Common myeloid progenitor, CD34-positive (primary cell): Measurements from ENCODE around the gene PRDM9.
"Not testable (repeated sequence)": the region's sequence is repeated elsewhere in the genome, so short reads cannot be mapped to it uniquely, and the experiment has no call there.

ENCODE experiments used
- CTCF ChIA-PET: fragments of 350-600 bp; sonication (Branson Sonifier 250); formaldehyde crosslinking; loops from one replicate; lab custom pipeline; 2021; ENCODE audit warnings: antibody characterized with exemption; lab: Charles Lee
- POLR2A ChIA-PET: fragments of 350-600 bp; sonication (Branson Sonifier 250); formaldehyde crosslinking; loops from one replicate; lab custom pipeline; 2021; ENCODE audit warnings: antibody characterized with exemption; lab: Charles Lee
- DNase-seq, 3 donors: peaks; one replicate each; pipeline versions ENCODE4 v3.0.0 to v3.0.0-alpha.2; 2013
- H3K27ac ChIP-seq, 2 experiments: 1 replicate in 1 of 2; 2 replicates in 1 of 2; pipeline ENCODE4 v1.7.0; 2013; ENCODE audit warnings: inconsistent platforms in 2 of 2, low read length in 2 of 2, mild to moderate bottlenecking in 2 of 2, low read depth in 1 of 2, moderate library complexity in 1 of 2; ENCODE audit not compliant: severe bottlenecking in 2 of 2, insufficient read depth in 1 of 2, poor library complexity in 1 of 2
- H3K27me3 ChIP-seq, 5 experiments: replicated peaks in 2 of 5; 1 replicate in 3 of 5; 2 replicates in 2 of 5; pipeline versions ENCODE4 v1.6.1 to v1.7.0; 2013; ENCODE audit warnings: low read length in 4 of 5, mild to moderate bottlenecking in 2 of 5, moderate library complexity in 2 of 5, inconsistent platforms in 1 of 5; ENCODE audit not compliant: insufficient read depth in 5 of 5, control insufficient read depth in 4 of 5
- H3K36me3 ChIP-seq, 4 experiments: 1 replicate in 2 of 4; 2 replicates in 2 of 4; pipeline versions ENCODE4 v1.6.1 to v1.7.0; 2013; ENCODE audit warnings: low read length in 3 of 4, control low read depth in 1 of 4, mild to moderate bottlenecking in 1 of 4; ENCODE audit not compliant: control insufficient read depth in 4 of 4, insufficient read depth in 4 of 4
- H3K4me1 ChIP-seq, 4 experiments: 1 replicate in 3 of 4; 2 replicates in 1 of 4; pipeline versions ENCODE4 v1.6.1 to v1.7.1; 2013; ENCODE audit warnings: low read length in 3 of 4, mild to moderate bottlenecking in 3 of 4, control low read depth in 1 of 4, inconsistent platforms in 1 of 4, moderate library complexity in 1 of 4; ENCODE audit not compliant: control insufficient read depth in 4 of 4, insufficient read depth in 4 of 4; ENCODE audit errors: control extremely low read depth in 1 of 4
- H3K4me3 ChIP-seq, 7 experiments: 1 replicate in 4 of 7; 2 replicates in 3 of 7; pipeline versions ENCODE4 v1.5.1 to v1.7.0; 2013; ENCODE audit warnings: mild to moderate bottlenecking in 7 of 7, low read length in 6 of 7, moderate library complexity in 6 of 7, inconsistent platforms in 2 of 7, low read depth in 2 of 7, control low read depth in 1 of 7; ENCODE audit not compliant: insufficient read depth in 4 of 7, control insufficient read depth in 1 of 7; ENCODE audit errors: extremely low read depth in 1 of 7
- H3K9me3 ChIP-seq, 5 experiments: 1 replicate in 4 of 5; 2 replicates in 1 of 5; pipeline versions ENCODE4 v1.6.1 to v1.7.1; 2013; ENCODE audit warnings: low read length in 4 of 5, mild to moderate bottlenecking in 2 of 5, inconsistent platforms in 1 of 5, low read depth in 1 of 5, moderate library complexity in 1 of 5; ENCODE audit not compliant: control insufficient read depth in 4 of 5, insufficient read depth in 2 of 5; ENCODE audit errors: control extremely low read depth in 1 of 5
- WGBS: methylation state at CpG from one replicate; pipeline ENCODE4 v1.1.5; 2013; ENCODE audit not compliant: insufficient coverage; 5-methylcytosine and 5-hydroxymethylcytosine counted together

The PRDM9 gene

DNA sequence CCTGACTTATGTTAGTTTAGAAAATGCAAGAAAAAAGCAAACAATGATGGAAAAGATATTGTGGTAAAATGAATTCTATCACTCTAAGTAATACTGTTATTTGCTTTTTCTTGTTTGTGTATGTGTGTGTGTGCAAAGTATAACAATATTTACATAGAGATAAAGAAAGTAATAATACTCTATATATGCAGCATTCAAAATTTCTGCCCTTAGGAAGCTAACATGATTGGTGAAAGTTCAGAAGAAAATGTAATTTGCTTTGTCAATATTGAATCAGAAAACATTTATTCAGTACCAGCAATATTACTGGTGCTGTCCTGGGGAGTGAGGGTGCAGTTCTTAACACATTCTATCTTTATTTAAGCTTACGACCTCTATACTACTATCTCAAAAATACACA, 12.9 kb upstream of the PRDM9 start:
- Histone ChIP-seq H3K27ac (no peak overlapping the region), H3K4me3 (no peak overlapping the region), H3K9me3 (no peaks in the 10 kb centered on the region), H3K36me3 (no peaks in the 10 kb centered on the region), H3K27me3 (no peaks in the 10 kb centered on the region), H3K4me1 (no peaks in the 10 kb centered on the region)
- CTCF ChIA-PET, result no interaction called here
- WGBS, result 100% methylated on average over 1 of the region's 1 CpG
- POLR2A ChIA-PET, result no interaction called here
- no peak for DNase-seq

DNA sequence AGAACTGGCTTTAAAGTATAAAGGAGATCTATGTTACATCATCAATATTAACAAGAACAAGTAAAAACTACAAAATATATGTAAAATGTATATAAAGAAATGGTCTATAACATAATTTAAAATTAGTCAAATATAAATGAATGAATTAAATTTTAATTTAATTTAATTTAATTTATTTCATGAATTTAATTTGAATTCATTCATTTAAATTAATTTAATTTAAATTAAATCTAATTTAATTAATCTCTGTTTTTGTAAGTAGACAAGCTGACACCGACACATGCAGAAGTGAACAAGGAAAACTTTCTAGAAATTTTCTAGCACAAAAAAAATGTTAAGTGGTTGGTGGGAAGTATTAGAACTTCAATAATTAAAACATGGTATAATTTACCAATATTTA, 10.8 kb upstream of the PRDM9 start:
- no peak for DNase-seq
- Histone ChIP-seq H3K27ac (no peak overlapping the region), H3K9me3 (no peaks in the 10 kb centered on the region), H3K36me3 (no peaks in the 10 kb centered on the region), H3K4me3 (no peak overlapping the region), H3K27me3 (no peaks in the 10 kb centered on the region), H3K4me1 (no peaks in the 10 kb centered on the region)
- WGBS, result no CpG with 5 or more reads among the region's 1 CpG
- ChIA-PET POLR2A (no interaction called here), CTCF (no interaction called here)

DNA sequence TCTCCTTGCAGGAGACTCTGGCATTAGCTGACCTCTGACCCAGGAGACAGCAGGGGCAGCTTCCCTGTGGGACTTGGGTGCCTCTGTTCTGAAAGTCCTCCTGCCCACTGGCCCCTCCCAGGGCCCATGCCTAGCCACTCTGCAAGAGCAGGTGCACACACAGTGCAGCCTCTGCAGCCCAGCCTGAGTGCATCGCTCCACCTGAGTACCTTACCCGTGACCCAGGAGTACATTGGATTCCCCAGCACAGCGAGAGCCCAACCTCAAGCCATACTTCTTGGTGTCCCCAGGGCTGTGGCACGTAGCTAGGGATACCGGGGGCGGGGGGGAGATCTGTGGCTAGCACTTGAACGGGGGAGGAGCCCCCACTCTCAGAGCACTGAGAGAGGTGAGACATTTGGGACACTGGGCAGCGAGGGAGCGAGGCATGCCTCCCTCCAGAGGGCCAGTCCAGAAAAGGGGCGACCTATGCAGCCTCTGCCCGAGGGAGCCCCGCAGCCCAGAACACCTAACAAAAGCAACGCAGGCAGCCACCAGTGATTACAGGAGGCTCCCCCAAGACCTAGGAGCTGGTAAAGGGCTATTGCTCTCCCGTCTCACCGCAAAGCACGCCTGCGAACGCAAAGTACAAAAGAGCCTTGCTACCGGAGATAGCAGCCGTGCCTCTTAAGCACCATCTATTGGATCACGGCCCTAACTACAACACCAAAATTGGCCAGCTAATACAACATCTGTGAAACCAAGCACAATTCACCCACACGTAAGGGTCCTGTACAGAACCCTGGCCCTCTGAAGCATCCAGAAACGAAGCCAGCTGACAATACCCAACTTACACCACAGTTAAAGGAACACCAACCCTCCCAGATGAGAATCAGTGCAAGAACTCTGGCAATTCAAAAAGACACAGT, 826 bp upstream of the PRDM9 start:
- Histone ChIP-seq H3K4me1 (no peaks in the 10 kb centered on the region), H3K9me3 (no peaks in the 10 kb centered on the region), H3K4me3 (peak overlapping the region in 2 of 7 experiments; percentile 43 to 54), H3K27me3 (no peaks in the 10 kb centered on the region), H3K36me3 (no peaks in the 10 kb centered on the region), H3K27ac (no peak overlapping the region)
- CTCF ChIA-PET, result no interaction called here
- peak; percentile 35 to 51 (median 42) for DNase-seq
- POLR2A ChIA-PET, result no interaction called here
- 85% methylated on average over 18 of the region's 23 CpGs for WGBS

DNA sequence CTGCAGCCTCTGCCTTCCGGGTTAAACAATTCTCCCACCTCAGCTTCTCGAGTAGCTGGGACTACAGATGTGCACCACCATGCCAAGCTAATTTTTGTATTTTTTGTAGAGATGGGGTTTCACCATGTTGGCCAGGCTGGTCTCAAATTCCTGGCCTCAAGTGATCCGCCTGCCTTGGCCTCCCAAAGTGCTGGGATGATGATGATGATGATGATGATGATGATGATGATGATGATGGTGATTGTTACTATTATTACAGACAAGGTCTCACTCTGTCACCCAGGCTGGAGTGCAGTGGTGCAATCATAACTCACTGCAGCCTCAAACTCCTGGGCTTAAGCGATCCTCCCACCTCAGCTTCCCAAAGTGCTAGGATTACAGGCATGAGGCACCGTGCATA, 3.0 kb downstream of the PRDM9 start:
- H3K27ac ChIP-seq, H3K9me3 ChIP-seq, H3K4me3 ChIP-seq, DNase-seq, H3K27me3 ChIP-seq, H3K4me1 ChIP-seq, CTCF ChIA-PET, H3K36me3 ChIP-seq, POLR2A ChIA-PET: not testable (repeated sequence)
- 97% methylated on average over 4 of the region's 5 CpGs for WGBS

DNA sequence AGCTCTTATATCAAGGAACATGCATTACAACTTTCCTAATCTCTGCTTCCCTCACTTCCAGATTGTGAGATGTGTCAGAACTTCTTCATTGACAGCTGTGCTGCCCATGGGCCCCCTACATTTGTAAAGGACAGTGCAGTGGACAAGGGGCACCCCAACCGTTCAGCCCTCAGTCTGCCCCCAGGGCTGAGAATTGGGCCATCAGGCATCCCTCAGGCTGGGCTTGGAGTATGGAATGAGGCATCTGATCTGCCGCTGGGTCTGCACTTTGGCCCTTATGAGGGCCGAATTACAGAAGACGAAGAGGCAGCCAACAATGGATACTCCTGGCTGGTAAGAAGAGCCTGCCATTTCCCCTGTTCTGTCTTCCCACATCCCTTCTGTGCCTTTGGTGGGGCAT, 15.1 kb downstream of the PRDM9 start:
- no peak overlapping the region for H3K27ac ChIP-seq
- no peaks in the 10 kb centered on the region for H3K4me1 ChIP-seq
- CTCF ChIA-PET, result no interaction called here
- H3K4me3 ChIP-seq, result no peak overlapping the region
- 100% methylated on average over 3 of the region's 4 CpGs for WGBS
- H3K27me3 ChIP-seq, result no peaks in the 10 kb centered on the region
- POLR2A ChIA-PET, result no interaction called here
- no peak for DNase-seq
- no peaks in the 10 kb centered on the region for H3K9me3 ChIP-seq
- no peaks in the 10 kb centered on the region for H3K36me3 ChIP-seq

DNA sequence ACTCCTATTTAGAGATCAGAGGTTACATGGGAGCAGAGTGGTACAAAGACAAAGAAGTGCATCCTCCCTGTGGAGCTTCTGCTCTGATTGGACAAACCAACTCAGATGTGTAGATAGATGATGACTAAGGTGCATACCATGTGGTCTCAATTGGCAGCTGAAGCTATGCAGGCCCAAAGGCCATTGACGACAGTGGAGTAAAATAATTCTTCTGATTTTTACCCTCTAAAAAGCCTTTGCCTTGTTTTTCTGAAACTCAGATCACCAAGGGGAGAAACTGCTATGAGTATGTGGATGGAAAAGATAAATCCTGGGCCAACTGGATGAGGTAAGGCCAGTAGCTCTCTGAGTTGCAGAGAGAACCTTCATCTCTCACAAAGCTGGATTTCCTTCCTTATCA, 15.6 kb downstream of the PRDM9 start:
- Histone ChIP-seq H3K4me3 (no peak overlapping the region), H3K36me3 (no peaks in the 10 kb centered on the region), H3K27ac (no peak overlapping the region), H3K27me3 (no peaks in the 10 kb centered on the region), H3K4me1 (no peaks in the 10 kb centered on the region), H3K9me3 (no peaks in the 10 kb centered on the region)
- CTCF ChIA-PET, result no interaction called here
- POLR2A ChIA-PET, result no interaction called here
- DNase-seq, result no peak
- 100% methylated on average over 1 of the region's 1 CpG for WGBS

DNA sequence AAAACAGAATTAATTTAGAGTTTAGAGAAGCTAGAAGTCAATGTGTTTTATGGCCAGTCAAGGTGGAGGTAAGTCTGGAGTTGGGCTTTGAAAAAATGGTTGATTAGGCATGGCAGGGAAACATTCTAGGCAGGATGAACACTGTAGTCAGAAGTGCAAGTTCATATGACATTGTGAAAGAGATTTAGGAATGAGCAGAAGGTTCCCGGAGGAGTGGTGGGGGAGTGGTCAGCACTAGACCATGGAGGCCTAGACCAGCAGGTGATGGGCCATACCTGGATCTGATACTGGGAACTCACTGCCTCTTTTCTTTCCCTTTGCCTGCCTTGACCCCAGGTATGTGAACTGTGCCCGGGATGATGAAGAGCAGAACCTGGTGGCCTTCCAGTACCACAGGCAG, 16.6 kb downstream of the PRDM9 start:
- 100% methylated on average over 1 of the region's 2 CpGs for WGBS
- H3K9me3 ChIP-seq, result no peaks in the 10 kb centered on the region
- H3K27ac ChIP-seq, result no peak overlapping the region
- no peak overlapping the region for H3K4me3 ChIP-seq
- ChIA-PET CTCF (no interaction called here), POLR2A (no interaction called here)
- H3K4me1 ChIP-seq, result no peaks in the 10 kb centered on the region
- DNase-seq, result no peak
- H3K36me3 ChIP-seq, result no peaks in the 10 kb centered on the region
- no peaks in the 10 kb centered on the region for H3K27me3 ChIP-seq
